Measurements from ENCODE around the gene CASKIN2.

Gene CASKIN2

DNA sequence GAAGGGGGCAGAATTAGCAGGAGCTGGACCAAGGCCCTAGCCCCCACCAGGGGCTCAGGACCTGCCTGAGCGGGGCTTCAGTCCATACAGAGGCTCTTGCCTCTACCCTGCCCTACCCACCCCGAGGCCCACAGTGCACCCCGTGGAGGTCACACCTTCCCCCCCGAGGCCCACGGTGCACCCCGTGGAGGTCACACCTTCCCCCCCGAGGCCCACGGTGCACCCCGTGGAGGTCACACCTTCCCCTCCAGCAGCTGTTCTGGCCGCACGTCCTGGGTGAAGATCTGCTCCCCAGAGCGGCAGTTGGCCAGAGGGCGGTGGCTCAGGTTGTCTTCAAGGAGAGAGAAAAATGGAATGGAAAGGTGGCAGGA is 11.4 kb downstream of the CASKIN2 start:
- no peak for DNase-seq (ENCODE audit: low read depth)

DNA sequence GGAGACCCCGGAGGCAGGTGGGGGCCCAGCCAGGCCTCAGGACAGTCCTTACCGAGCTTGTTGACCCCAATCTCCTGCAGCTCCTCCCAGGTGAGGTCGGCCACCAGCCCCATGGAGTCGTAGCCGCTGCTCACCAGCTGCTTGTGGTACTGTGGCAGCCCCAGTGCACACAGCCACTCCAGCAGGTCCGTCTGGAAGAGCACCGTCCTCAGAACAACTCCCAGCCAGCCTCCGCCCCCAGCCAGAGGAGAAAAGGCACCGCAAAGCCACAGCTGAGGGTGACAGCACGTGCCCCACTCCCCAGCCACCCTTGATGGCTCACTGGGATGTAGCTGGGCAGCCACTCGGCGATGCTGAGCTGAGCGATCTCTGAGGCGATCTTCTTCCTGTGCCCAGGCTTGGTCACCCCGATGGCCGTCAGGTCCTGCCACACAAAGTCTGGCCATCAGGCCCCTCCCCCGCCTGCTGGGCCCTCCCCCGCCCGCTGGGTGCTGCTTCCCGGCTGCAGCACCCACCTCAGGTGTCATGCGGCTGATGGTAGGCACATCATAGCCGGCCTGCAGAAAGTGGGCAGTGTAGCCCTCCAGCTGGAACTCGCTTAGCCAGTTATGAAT is 11.9 kb downstream of the CASKIN2 start:
- DNase-seq (ENCODE audit: low read depth), result no peak

DNA sequence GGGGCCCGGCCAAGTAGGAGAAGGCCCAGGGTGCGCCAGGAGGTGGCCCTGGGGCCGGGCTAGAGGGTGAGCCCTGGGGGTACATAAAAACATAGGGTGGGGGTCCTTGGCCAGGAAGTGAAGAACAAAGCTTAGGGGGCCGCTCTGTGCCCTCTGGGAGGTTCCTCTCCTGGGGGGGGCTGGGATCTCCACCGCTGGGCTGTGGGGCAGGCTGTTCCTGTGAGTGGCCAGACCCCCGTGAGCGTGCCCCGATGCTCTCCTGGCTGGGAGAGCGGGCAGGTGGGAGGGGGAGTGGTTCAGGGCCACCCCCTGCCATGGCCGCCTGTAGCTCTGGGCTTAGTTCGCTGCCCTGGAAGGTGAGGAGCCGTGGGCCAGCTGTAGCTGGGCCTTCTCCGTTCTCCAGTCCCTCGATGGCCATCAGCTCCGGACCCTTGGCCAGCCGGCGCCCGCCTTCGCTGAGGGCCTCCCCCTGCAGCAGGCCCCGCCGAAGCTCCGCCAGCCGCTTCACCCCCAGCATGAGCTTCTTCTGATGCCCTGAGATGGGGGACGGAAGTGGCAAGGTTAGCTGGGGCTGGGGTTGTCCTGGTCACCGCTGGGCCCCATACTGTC is 12.5 kb downstream of the CASKIN2 start:
- no peak for DNase-seq (ENCODE audit: low read depth)

DNA sequence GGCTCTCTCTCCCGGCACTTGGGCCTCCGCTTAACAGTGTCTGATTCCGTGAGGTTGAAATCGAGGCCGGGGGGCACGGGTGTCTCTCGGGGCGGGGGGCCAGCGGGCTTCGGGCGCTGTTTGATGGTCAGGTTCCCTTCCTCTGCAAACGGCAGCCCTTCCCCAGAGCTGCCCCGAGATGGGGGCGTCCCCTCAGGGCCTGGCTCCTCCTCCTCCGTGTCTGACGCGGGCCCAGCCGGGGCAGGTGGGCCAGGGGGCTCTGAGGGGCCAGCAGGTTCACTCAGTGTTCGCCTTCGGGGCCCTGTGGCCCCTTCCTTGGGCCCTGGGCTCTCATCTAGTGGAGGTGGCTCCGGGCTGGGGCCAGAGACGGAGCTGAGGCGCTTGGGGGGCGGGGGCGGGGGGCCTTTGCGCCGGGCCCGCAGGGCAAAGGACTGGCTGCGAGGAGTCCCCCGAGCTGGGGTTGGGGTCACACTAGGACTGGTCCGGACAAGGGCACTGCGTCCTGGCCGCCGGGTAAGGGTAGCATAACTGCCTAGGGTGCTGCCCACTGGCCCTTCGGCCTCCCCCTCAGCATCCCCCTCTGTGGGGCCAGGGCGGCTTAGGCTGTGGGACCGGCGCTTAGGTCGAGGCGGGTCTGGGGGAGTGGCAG is 13.1 kb downstream of the CASKIN2 start:
- DNase-seq (ENCODE audit: low read depth), result no peak

DNA sequence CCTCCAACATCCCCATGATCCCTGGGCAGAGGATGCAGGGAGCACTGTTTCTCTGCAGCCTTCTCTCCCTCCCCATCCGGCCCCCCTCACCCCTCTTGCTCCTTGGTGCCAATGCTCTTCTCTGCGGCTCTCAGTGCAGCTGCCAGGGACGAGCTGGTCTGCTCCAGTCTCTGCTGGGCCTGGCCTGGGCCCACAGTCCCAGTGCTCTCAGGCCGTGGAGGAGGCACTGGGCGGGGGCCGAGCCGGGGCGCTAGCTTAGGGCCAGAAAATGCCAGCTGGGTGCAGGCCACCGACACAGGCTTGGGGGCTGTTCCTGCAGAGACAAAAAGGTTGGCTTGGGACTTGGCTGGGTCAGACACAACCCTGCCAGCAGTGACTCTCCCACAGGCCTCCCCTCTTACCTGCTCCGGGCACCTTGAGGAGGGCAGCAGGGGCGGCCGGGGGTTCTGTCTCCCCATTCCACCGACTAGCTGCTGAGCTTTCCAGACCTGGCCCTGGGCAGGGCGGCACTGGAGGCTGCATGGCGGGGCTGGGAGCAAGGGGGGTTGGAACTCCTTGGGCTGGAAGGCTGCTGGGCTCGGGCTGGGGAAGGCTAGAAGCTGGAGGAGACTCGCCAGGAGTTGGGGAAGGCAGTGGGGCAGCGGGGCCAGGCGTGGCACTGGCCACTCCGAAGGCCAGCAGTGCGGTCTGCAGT is 13.8 kb downstream of the CASKIN2 start:
- DNase-seq (ENCODE audit: low read depth), result no peak

DNA sequence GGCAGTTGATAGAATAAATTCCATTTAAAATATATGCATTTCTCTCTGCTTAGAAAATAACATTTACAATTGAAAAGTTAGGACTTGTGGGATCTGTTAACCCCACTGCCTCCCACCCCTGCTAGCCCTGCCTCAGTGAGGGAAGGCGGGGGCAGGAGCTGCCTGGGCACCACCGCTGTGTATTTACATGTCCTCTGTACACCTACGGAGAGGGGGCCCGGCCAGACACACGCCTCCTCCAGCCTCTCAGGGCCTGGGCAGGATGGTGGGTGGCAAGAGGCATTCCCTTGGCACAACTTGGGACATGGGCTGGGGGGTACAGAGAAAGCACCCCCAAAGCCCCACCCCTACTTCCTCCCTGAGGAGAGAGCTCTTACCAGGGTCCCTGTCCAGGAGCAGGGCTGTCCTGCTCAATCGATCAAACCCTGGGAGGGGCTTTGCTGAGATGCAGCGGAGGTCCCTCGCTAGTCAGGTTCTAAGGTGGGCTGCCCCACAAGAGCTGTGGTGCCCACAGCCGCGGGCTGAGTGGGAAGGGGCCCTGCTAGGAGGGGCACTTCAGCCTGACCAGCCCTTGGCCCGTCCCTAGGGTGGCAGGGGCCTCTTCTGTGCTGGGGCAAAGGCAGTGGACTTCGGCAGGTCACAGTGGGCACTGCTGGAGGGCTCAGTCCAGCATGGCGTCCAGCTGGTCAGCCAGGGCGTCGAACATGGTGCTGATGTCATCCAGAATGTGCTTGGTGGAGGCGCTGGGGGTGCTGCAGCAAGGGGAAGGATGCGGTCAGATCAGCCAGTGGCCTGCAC is 14.7 kb downstream of the CASKIN2 start:
- DNase-seq (ENCODE audit: low read depth), result no peak

DNA sequence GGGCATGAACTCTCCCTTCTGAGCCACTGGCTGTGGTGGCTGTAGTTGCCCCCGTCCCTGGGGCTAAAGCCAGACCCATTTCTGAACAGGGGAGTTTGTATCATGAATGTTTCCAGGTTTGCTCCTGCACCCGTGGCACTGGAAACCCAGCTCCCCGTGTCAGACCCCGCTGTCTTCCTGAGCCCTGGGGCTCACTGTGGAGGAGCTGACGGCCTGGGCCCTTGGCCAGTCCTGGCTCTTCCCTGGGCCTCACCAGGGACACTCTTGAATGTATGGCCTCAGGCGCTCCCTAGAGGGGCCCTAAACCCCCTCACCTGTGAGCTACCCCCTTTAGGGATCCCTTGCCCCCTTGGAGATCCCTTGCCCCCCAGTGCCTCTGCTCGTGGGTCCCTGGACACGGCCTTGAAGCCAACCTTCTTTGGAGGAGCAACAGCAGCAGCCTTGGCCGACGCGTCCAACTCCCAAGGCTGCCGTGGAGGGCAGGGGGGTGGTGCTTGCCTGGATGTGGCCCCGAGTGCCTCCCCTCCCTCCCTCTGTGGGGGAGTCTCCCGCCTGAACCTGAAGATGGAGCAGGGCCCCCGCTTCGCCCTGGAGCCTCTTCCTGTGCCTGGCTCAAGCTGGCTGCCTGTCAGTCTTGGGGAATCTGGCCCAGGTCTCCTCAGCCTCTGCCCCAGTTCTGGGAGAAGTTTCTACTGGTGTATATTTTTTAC is 15.9 kb downstream of the CASKIN2 start:
- no peak for DNase-seq (ENCODE audit: low read depth)

DNA sequence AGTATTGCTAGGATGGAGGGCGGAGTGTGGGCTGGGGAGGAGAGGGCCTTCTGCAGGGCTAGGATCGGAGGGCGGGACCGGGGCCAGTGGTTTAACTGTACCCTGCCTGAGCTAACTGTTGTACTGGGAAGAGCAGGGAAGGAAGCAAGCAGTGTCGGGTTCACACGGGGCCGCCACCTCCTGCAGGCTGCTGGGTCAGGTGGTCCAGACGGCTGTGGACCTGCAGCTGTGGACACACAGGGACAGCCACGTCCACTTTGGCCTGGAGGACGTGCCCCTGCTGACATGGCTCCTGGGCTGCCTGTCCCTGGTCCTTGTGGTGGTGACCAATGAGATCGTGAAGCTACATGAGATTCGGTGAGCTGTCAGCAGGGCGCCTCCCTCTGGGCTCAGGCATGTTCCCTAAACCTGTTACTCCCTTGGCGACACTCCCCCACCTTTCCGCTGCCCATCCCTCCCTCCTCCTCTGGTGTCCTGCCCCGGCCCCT is 16.6 kb downstream of the CASKIN2 start:
- no peak for DNase-seq (ENCODE audit: low read depth)

DNA sequence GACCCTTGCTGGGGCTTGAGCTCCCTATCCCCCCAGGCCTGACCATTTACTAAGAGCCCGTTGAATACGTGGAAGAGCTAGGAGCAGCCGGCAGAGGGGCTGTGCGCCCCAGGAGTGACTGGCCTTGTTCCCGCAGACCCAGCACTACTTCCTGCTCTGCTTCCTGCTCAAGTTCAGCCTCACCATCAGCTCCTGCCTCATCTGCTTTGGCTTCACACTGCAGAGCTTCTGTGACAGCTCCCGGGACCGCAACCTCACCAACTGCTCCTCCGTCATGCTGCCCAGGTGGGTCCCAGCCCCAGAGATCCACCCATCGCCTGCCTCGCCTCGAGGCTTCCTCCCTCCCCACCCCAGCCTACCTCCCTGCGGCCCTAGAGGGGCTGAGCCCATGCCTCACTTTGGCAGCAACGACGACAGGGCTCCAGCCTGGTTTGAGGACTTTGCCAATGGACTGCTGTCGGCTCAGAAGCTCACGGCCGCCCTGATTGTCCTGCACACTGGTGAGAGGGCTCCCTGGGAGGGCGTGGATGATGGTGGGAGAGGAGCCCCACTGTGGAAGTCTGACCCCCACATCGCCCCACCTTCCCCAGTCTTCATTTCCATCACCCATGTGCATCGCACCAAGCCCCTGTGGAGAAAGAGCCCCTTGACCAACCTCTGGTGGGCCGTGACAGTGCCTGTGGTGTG is 17.2 kb downstream of the CASKIN2 start:
- no peak for DNase-seq (ENCODE audit: low read depth)

DNA sequence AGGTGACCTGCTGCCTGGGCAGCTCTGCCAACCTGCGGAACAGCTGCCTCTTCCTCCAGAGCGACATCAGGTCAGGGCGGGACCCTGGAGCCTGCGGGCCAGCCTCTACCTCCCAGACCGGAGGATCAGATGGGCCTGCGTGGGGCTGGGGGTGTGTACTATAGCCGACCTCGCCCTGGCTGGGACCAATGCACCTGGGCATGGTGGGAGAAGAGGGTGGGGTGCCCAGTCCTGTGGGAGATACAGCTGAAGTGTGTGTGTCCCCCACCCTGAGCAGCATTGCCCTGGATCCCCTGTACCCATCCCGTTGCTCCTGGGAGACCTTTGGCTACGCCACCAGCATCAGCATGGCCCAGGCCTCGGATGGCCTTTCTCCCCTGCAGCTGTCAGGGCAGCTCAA is 19.3 kb downstream of the CASKIN2 start:
- no peak for DNase-seq (ENCODE audit: low read depth)

DNA sequence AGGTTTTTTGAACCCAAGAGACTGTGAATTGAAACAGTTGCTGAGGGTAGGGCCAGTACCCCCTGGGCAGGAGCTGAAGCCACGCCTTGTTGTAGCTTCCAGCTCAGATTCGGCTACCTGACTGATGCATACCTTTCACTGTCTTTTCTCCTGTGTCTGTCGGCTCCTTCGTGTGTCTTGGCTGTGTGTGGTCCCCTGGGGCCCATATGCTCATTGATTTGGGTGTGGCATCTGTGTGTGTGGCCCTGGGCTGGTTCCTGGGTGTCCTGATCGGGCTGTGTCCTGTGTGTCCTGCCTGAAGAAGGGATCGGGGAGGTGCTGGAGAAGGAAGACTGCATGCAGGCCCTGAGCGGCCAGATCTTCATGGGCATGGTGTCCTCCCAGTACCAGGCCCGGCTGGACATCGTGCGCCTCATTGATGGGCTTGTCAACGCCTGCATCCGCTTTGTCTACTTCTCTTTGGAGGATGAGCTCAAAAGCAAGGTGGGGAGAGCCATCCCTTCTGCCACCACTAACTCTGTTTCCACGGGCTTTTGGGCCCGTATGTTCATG is 20.9 kb downstream of the CASKIN2 start:
- DNase-seq (ENCODE audit: low read depth), result no peak

DNA sequence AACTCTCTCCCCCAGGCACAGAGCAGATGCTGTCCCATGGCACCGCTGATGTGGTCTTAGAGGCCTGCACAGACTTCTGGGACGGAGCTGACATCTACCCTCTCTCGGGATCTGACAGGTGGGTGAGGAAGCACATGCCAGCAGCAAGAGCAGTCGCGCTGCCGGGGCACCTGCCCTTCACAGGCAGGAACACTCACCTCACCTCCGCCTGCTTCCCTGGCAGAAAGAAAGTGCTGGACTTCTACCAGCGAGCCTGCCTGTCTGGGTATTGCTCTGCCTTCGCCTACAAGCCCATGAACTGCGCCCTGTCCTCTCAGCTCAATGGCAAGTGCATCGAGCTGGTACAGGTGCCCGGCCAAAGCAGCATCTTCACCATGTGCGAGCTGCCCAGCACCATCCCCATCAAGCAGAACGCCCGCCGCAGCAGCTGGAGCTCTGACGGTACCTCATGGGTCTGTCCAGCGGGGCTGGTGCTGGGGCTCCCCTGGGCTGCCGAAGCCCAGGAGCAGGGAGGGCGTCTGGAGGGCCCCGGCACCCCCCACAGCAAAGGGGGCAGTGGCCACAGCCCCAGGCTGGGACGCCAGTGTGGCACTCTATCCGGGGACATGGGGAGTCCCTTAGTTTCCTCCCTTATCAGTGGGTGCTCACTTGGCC is 21.7 kb downstream of the CASKIN2 start:
- no peak for DNase-seq (ENCODE audit: low read depth)

DNA sequence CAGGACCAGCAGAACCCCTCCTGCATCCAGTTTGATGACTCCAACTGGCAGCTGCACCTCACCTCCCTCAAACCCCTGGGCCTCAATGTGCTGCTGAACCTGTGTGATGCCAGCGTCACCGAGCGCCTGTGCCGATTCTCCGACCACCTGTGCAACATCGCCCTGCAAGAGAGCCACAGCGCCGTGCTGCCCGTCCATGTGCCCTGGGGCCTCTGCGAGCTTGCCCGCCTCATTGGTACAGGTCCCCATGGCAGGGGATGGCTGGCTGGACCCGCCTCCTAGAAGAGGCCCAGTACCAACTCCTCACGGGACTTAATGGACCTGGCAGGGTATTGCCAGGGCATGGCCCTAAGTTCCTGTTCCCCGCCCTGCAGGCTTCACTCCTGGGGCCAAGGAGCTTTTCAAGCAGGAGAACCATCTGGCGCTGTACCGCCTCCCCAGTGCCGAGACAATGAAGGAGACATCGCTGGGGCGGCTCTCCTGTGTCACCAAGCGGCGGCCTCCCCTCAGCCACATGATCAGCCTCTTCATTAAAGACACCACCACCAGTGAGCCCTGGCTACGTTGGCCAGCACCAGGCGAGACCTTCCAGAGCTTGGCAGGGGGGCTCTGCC is 22.7 kb downstream of the CASKIN2 start:
- no peak for DNase-seq (ENCODE audit: low read depth)

DNA sequence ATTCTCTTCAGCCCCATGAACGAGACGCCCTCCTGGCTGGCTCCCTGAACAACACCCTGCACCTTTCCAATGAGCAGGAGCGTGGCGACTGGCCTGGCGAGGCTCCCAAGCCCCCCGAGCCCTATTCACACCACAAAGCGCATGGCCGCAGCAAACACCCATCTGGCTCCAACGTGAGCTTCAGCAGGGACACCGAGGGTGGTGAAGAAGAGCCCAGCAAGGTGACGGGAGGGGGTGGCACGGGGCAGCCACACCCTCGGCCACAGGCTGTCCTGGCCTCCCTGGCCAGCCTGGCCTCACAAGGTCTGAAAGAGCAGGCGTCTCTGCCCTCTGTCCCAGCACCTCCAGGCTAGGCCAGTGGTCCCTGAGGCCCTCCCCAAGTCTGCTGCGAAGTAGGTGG is 23.7 kb downstream of the CASKIN2 start:
- no peak for DNase-seq (ENCODE audit: low read depth)

DNA sequence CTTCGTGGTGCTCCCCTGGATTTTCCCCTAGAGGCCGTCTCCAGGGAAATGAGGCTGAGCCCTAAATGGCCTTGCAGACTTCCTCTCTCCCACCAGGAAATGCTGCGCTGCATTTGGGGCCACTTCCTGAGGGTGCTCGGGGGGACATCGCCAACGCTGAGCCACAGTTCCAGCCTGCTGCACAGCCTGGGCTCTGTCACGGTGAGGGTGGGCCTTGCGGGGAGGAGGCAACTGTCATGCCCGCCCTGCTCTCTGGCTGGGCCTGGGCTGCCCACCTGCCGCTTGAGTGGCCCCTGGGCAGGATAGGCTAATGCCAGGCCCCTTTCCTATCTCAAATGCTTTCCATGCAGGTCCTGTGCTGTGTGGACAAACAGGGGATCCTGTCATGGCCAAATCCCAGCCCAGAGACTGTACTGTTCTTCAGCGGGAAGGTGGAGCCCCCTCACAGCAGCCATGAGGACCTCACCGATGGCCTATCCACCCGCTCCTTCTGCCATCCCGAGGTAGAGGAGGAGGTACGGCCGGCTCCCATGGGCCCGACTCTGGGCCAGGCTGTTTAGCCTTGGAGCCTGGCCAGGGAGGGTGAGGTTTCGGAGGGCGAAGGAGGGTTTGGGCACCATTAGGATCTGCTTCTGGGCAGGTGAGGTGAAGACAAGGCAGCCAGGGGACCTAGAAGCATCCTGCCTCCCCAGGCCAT is 24.2 kb downstream of the CASKIN2 start:
- no peak for DNase-seq (ENCODE audit: low read depth)

DNA sequence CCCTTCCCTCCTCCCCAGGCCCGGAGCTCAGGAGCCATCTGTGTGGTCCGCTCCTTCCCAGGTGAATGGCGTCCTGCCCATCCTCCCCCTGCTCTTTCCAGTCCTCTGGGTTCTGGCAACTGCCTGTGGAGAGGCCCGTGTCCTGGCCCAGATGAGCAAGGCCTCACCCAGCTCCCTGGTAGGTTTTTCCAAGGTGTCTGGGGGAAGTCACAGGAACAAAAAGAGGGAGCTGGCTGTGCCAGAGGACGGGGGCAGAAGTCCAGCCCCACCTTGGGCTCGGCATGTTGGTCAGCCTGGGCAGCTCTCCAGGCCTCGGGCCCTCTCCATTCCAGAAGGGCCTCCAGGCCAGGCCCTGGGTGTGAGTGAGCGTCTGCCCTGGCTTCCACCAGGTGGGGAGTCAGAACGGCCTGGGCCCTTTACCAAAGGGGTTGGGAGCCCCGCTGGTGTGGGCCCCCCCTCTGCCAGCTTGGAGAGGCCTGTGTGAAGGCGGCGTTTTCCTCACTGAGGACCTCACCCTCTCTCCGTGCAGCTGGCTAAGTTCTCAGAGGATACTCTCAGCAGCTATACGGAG is 25.1 kb downstream of the CASKIN2 start:
- DNase-seq (ENCODE audit: low read depth), result no peak

DNA sequence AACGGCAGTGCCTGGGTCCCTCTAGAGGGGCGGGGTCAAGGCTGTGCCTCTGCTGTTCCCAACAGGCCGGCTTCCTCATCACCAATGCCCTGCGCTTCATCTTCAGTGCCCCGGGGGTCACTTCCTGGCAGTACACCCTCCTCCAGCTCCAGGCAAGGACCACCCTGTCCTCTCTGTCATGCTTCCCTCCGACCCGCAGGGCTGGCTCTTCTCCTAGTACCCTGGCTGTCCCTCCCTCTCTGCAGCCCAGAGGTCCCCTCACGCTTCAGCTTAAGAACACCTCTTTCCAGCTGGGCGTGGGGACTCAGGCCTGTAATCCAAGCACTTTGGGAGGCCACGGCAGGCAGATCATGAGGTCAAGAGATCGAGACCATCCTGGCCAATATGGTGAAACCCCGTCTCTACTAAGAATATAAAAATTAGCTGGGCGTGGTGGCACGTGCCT is 25.8 kb downstream of the CASKIN2 start:
- DNase-seq (ENCODE audit: low read depth), result no peak

DNA sequence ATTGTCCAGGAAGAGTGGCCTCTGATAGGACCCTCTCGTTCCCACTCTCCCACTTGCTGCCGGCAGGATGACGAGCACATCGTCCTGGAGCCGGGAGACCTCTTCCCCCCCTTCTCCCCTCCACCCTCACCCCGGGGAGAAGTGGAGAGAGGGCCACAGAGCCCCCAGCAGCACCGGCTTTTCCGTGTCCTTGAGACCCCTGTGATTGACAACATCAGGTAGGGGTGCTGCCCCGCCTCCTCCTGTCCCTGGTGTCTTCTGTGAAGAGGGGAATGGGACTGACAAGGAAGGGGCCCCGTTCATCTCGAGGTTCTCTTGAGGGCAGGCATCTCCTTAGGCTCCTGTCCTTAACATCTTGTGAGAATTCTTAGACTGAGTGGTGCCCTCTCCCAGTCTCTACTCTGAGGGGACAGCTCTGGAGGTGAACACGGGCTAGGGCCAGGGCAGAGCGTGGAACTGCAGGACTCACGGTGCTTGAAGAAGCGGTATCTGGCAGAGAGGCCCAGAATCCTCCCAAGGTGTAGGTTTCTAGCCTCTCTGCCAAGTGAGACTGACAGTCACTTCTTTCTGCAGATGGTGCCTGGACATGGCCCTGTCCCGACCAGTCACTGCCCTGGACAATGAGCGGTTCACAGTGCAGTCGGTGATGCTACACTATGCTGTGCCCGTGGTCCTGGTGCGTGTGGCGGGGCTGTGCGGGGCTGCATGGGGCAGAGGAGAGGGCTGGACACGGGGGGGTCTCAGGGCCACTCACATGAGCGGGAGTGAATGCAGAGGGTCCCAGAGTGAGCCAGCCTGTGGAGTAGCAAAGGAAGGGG is 26.4 kb downstream of the CASKIN2 start:
- DNase-seq (ENCODE audit: low read depth), result no peak

All from stimulated activated CD8-positive, alpha-beta memory T cell treated with anti-CD3 and anti-CD28 coated beads, Interleukin-7, amount 100 ng/mL, for 24 hours (primary cell).